ENCODE data around the gene ATE1.
"Not testable (repeated sequence)": the region's sequence is repeated elsewhere in the genome, so short reads cannot be mapped to it uniquely, and the experiment has no call there.

The ATE1 gene

GRCh38 chr10:121739114-121739513, 188.7 kb downstream of the ATE1 start:
- no peak for DNase-seq (ENCODE audit: low read depth in 2 of 2)

DNA sequence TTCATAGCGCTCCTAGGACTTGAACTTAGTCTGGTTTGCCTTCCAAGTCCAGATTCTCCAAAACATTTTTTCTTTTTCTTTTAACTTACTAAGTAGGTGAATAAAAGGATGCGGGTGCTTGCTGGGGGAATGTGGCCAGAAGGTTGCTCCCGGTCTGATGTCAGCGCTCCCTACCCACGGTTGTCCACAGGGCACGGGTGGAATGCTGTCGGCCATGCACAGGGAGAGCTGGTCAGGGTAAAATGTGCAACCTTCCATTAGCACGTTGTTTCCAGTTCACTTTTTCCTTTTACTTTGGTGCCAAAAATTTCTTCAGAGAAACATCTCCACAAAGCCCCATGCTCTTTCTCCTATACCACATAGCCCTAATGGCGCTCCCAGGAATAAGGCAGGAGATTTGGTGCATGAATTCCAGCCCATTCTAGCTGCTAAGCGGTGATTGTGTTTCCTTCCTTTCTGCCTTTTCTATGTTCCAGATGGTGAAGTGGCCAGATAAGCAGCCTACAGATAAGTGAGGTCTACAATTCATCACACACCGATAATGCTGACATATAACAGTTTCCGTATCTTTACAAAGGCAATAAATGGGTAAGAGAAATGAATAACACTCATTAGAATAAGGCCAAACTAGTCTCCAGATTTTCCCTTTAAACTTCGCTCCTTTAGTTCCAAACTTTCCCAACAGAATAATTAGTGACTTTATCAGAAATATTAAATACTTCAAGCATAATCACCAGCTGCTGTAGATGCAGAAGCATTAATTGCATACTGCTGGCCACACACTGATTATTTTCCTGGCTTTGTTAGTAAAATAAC, 191.3 kb downstream of the ATE1 start:
- no peak for DNase-seq (ENCODE audit: low read depth in 2 of 2)

DNA sequence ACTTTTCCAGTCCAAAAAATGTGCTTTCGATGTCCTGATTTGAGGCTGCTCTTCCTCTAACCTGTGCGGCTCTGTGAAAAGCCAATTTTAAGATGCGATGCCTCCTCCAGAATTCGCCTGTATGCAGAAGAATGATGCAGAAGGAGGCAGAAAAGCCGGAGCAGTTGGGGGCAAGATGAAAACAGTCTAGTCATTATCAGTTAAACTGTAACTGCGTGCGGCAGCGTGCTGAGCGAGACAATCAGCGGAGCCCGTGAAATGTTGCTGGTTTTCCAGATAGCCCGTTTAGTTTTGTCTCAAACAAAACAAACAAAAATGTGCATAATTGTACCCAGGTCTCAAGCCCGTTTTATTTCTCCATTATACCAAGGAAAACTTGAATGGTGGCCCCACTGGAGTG, 192.6 kb downstream of the ATE1 start:
- no peak for DNase-seq (ENCODE audit: low read depth in 2 of 2)

DNA sequence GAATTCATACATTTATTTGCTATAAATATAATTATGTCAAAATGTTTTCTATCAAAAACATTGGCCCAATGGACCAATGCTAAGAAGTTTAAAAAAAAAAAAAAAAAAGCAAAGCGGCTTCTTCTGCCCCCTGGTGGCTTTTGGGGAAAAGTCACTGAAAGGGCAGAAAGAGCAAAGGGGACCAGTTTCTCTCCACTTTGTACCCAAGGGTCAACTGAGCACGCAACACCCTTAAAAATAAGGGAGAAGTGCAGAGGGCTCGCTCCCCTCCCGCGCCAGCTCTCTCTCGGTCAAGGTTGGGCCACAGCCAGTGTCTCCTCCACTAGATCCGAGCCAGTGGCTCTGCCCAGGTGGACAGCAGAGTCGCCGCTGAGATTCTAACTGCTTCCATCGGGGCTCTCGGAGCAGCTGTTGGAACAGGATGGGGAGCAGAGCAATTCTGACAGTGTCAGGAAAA, 193.2 kb downstream of the ATE1 start:
- DNase-seq (ENCODE audit: low read depth in 2 of 2) = no peak

DNA sequence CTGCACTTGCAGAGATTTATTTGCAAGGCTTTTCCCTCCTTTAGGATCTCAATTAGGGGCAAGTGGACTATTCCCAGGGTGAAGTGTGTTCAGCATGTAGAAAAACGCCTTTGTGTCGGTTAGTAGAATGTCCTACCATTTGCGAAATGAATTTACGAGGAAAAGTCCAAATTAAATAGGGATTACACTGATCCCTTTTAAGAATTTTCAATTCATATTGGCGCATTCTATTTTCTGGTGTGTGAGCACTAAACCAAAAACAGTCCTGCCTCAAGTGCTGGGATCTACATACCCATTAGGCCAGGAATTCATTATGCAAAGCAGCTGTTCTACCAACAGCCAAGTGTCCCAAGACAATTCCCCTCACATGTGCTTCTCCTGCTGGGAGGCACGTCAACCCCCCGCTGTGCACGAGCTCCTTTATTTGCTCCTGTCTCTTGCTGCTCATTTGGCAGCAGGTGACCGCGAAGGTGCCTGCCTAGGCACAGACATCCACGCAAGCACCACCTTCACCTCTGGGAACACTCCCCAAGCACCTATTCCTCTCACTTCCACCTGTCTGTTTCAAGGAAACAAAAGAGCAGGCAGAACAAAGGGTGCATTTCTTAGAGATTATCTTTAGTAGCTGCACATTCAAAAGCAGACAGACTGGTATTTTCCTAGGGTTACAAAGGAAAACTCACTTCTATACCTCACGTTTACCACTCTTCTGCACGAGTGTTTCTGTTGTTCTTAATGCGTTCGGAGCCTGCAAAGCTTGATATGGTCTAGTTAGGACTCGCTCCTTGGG, 195.0 kb downstream of the ATE1 start:
- DNase-seq (ENCODE audit: low read depth in 2 of 2) = no peak

- no peak for DNase-seq (ENCODE audit: low read depth in 2 of 2)
Observed at GRCh38 chr10:121732172-121732571, 195.7 kb downstream of the ATE1 start.

DNA sequence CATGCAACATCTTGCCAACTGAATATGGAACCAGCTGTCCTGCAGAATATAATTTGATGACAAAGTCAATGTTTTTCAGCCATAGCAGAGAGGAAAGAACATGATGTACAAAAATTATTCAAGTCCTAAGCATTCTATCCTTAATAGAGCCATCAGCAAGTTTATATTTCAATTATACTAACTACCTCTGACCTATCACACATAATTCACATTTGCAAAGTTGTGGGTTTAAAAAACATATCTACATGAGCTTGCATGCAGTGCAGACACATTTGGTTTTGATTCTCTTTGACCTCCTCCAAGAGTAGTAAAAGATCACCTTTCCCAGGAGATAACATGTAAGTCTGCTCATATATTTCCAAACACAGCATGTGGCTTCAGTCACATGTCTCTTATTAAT, 203.5 kb downstream of the ATE1 start:
- DNase-seq (ENCODE audit: low read depth in 2 of 2) = no peak

DNA sequence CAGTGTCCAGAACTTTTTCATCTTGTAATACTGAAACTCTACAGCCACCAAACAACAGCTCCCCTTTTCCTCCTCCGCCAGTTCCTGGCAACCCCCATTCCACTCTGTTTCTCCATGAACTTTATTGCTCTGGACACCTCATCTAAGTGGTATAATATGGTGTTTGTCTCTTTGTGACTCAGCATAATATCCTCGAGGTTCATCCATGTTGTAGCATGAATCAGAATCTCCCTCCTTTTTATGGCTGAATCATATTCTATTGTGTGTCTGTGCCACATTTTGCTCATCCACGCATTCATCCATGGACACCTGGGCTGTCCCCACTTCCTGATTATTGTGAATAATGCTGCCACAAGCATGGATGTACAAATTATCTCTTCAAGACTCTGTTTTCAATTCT, 205.2 kb downstream of the ATE1 start:
- DNase-seq (ENCODE audit: low read depth in 2 of 2) = no peak

DNA sequence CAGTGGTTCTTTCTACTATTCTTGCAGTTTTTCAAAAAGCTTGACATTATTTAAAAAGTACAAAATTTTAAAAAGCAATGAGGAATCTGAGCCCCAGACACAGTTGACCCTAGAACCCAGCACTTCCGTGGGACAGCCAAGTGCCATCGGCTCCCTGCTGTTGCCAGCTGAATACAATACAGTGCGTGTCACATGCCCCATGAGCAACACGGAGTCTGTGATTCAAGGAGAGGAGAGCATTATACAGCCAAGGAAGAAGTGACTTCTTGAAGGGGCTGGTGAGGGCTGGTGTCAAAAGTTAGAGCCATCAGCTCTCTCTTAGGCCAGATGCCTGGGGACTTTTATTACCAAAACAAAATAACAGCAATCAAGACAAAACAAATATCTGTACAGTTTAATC, 206.6 kb downstream of the ATE1 start:
- DNase-seq (ENCODE audit: low read depth in 2 of 2) = no peak

DNA sequence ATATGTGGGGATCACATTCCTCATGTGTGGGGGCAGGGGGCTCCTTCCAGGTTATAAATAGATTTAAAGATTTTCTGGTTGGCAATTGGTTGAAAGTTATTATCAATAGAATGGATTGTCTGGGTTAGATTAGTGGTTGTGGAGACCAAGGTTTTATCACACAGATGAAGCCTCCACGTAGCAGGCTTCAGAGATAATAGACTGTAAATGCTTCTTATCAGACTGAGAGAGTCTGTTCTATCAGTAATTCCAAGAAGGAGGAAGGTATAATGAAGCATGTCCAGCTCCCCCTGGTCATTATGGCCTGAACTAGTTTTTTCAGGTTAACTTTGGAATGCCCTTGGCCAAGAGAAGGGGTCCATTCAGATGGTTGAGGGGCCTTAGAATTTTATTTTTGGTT, 211.9 kb downstream of the ATE1 start:
- no peak for DNase-seq (ENCODE audit: low read depth in 2 of 2)

DNA sequence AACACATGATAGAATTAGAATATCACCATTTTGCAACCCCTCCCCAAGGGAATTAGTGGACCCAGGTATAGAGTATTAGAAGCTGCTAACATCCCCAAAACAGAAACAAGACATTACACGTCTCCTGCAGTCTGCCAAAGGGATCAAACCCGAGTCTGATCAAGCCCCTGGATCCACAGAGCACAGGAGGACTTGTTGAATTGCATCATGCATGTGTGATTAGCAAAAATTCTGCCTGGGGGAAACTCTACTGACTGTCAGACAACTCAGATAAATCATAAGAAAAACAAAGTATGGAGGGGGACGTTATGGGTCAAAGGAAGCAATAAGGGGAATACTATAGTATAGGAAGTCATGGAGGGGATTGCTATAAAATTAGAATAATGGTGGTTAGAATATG, 212.8 kb downstream of the ATE1 start:
- DNase-seq (ENCODE audit: low read depth in 2 of 2) = no peak

DNA sequence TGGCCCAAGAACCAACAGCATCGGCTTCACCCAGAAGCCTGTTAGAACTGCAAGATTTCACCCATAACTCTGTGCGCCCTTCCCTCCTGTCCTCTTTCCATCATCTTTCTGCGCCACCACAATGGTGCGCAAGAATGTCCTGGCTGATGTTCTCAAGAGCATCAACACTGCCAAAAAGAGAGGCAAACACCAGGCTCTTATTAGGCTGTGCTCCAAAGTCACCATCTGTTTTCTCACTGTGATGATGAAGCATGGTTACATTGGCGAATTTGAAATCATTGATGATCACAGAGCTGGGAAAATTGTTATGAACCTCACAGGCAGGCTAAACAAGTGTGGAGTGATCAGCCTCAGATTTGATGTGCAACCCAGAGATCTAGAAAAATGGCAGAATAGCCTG, 214.3 kb downstream of the ATE1 start:
- no peak for DNase-seq (ENCODE audit: low read depth in 2 of 2)

DNA sequence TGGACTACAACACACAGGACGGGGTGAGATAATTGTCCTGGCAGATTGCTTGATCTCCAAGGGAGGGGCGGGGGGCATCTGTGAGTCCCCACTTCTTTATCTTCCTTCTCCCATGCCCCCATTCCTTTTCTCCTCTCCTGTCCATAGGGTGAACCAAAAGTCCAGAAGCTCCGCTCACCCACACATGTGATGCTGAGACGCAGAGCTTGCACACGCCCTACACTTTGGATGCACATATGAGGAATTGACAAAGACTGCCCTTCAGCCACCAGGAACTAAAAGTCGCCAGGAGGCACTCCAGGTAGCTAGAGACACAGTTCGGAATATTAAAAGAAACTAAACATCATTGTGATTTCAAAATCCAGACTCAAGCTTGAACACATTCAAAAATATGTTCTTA, 216.9 kb downstream of the ATE1 start:
- no peak for DNase-seq (ENCODE audit: low read depth in 2 of 2)

- no peak for DNase-seq (ENCODE audit: low read depth in 2 of 2)
Observed at GRCh38 chr10:121710207-121710606, 217.6 kb downstream of the ATE1 start.

GRCh38 chr10:121709675-121710073, 218.2 kb downstream of the ATE1 start:
- no peak for DNase-seq (ENCODE audit: low read depth in 2 of 2)

- no peak for DNase-seq (ENCODE audit: low read depth in 2 of 2)
Observed at GRCh38 chr10:121708728-121709674, 218.8 kb downstream of the ATE1 start.

- DNase-seq (ENCODE audit: low read depth in 2 of 2) = no peak
Observed at GRCh38 chr10:121702351-121703320, 225.2 kb downstream of the ATE1 start.

DNA sequence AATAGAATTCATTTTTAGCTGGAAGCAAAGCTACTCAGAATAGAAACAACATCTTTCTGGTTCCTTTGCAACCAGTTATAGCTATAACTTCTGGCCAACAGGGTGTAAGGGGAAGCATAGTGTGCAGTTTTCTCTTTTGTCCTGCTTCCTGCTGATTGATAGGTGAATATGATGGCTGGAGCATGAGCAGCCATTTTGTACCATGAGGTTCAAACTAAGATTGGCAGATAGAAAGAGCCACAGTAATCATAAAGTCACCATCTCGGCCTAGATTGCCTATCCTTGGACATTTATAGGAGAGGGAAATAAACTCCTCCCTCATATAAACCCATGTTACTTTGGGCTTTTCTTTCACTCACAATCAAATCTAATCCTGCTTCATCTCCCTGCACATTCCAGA, 227.4 kb downstream of the ATE1 start:
- no peak for DNase-seq (ENCODE audit: low read depth in 2 of 2)

DNA sequence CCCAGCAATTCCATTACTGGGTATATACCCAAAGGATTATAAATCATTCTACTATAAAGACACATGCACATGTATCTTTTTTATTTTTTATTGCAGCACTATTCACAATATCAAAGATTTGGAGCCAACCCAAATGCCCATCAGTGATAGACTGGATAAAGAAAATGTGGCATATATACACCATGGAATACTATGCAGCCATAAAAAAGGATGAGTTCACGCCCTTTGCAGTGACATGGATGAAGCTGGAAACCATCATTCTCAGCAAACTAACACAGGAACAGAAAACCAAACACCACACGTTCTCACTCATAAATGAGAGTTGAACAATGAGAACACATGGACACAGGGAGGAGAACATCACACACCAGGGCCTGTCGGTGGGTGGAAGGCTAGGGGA, 228.1 kb downstream of the ATE1 start:
- not testable (repeated sequence) for DNase-seq (ENCODE audit: low read depth in 2 of 2)

DNA sequence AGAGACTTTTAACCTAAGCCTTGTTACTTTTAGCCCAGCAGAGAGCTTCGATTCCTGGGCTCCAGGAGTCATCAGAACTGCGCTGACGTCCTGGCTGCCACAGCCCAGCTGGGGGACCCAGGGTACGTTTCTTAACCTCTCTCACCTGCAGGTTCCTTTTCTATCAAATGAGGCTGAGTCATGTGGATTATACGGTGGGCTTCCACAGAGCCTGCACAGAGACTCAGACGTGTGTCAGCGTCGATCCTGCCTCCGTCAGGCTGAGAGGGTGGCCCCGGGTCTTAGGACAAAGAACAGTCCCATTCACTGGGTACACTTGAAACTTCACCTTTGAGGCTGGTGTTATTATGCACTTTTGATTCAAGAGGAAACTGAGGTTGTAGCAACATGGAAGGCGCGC, 228.9 kb downstream of the ATE1 start:
- no peak for DNase-seq (ENCODE audit: low read depth in 2 of 2)

DNA sequence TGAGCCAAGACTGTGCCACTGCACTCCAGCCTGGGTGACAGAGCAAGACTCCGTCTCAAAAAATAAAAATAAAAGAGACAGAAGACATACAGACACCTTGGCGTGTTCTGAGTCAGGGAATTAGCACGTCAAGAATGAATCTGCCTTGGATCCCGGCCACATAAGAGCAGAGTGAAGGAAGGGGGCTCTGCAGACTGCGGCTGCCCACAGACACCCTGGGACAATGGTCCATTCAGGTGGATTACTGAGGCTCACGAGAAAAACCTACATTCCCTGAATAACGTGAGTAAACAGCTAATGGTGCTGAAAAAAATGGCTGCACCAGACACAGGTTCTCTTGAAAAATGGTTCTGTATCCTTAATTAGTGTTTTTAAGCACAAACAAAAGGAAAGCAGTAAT, 229.5 kb downstream of the ATE1 start:
- no peak for DNase-seq (ENCODE audit: low read depth in 2 of 2)

Measured in stimulated activated CD8-positive, alpha-beta memory T cell treated with anti-CD3 and anti-CD28 coated beads, Interleukin-15, amount 100 ng/mL, for 4 hours (primary cell).